Thyroid gland (tissue), 4 donors: ENCODE measurements around the gene DPP6. TPM values are rescaled to one million over a fixed set of nuclear protein-coding genes. Genes with fewer than 3 reads are reported as not detected.

Source experiments
- DNase-seq, 2 donors: peaks; one replicate each; pipeline ENCODE4 v3.0.0-alpha.2; 2019
- H3K27ac ChIP-seq, 3 donors: fragments of 200-600 bp; sonication (generic); 1 replicate in 2 of 3; 2 replicates in 1 of 3; pipeline ENCODE4 v1.5.1; 2016 to 2019; ENCODE audit warnings: mild to moderate bottlenecking in 1 of 3, moderate library complexity in 1 of 3
- H3K27me3 ChIP-seq: fragments of 200-600 bp; sonication (generic); one replicate; pipeline ENCODE4 v1.5.1; 2019
- H3K36me3 ChIP-seq, 2 donors: fragments of 200-600 bp; sonication (generic); one replicate each; pipeline ENCODE4 v1.5.1; 2016 to 2019
- H3K4me1 ChIP-seq, 2 donors: fragments of 200-600 bp; sonication (generic); one replicate each; pipeline ENCODE4 v1.5.1; 2017 to 2019
- H3K4me3 ChIP-seq, 3 donors: fragments of 200-600 bp; sonication (generic); replicated peaks in 1 of 3; 1 replicate in 2 of 3; 2 replicates in 1 of 3; pipeline ENCODE4 v1.5.1; 2016; ENCODE audit warnings: mild to moderate bottlenecking in 1 of 3
- H3K9me3 ChIP-seq: fragments of 200-600 bp; sonication (generic); one replicate; pipeline ENCODE4 v1.5.1; 2017
- CTCF ChIP-seq, 6 experiments: fragments of 200-600 bp in 3 of 6; fragments of 450-650 bp in 3 of 6; sonication (generic) in 3 of 6; IDR thresholded peaks; one replicate each; pipeline ENCODE4 v1.5.1; 2016 to 2019; ENCODE audit warnings: antibody characterized with exemption in 6 of 6, mild to moderate bottlenecking in 2 of 6, inconsistent platforms in 1 of 6, moderate library complexity in 1 of 6
- POLR2A ChIP-seq, 2 donors: fragments of 450-650 bp; IDR thresholded peaks; one replicate each; pipeline ENCODE4 v1.6.1; 2017; ENCODE audit warnings: antibody characterized with exemption in 2 of 2, mild to moderate bottlenecking in 2 of 2, moderate library complexity in 1 of 2
- WGBS, 2 donors: methylation state at CpG; one replicate each; pipeline ENCODE4 v1.1.5; 2017; 5-methylcytosine and 5-hydroxymethylcytosine counted together
- intact Hi-C: fragments of 100-400 bp; cut with DNase I; formaldehyde crosslinking; loops from one replicate; pipeline ENCODE4 v1.15.1; 2023
- total RNA-seq, 4 donors: library from RNA; depleted of rRNA; stranded (reverse); fragments of >200 nt; gene quantifications; one replicate each; pipeline ENCODE4 v1.2.3, GENCODE V29; 2016

The DPP6 gene
- total RNA-seq, 4 donors from 2014 or later, result 50.7 to 97.7 (median 68.9) TPM

GRCh38 chr7:154748089-154748786, 696.0 kb downstream of the DPP6 start:
- no peaks in the 10 kb centered on the region for H3K9me3 ChIP-seq
- no peaks in the 10 kb centered on the region for H3K27me3 ChIP-seq
- H3K27ac ChIP-seq, result no peak overlapping the region
- no peak for DNase-seq
- H3K4me1 ChIP-seq, result no peaks in the 10 kb centered on the region
- H3K36me3 ChIP-seq, result no peaks in the 10 kb centered on the region
- WGBS, 2 donors, result 92 to 93% methylated on average over 25 to 26 of the region's 26 CpGs
- H3K4me3 ChIP-seq, result no peak overlapping the region
- no peak for TF ChIP-seq POLR2A (IDR thresholded peaks at IDR 0.05)
- TF ChIP-seq CTCF (IDR thresholded peaks at IDR 0.05), result no peak
- intact Hi-C loops, result no loop called here

GRCh38 chr7:154750353-154750801, 698.2 kb downstream of the DPP6 start:
- Histone ChIP-seq H3K4me1 (no peaks in the 10 kb centered on the region), H3K9me3 (no peaks in the 10 kb centered on the region), H3K27ac (no peak overlapping the region), H3K27me3 (no peaks in the 10 kb centered on the region), H3K4me3 (no peak overlapping the region), H3K36me3 (no peaks in the 10 kb centered on the region)
- 88 to 95% methylated on average over 27 of the region's 27 CpGs for WGBS, 2 donors
- DNase-seq, result no peak
- intact Hi-C loops, result no loop called here
- no peak for TF ChIP-seq CTCF (IDR thresholded peaks at IDR 0.05)
- no peak for TF ChIP-seq POLR2A (IDR thresholded peaks at IDR 0.05)

- intact Hi-C loops, result no loop called here
- no peak for TF ChIP-seq CTCF (IDR thresholded peaks at IDR 0.05)
- no peak for TF ChIP-seq POLR2A (IDR thresholded peaks at IDR 0.05)
- H3K27ac ChIP-seq, result no peak overlapping the region
- no peaks in the 10 kb centered on the region for H3K36me3 ChIP-seq
- no peak overlapping the region for H3K4me3 ChIP-seq
- H3K27me3 ChIP-seq, result no peaks in the 10 kb centered on the region
- no peaks in the 10 kb centered on the region for H3K9me3 ChIP-seq
- DNase-seq, result no peak
- no peaks in the 10 kb centered on the region for H3K4me1 ChIP-seq
- WGBS, 2 donors, result 95 to 98% methylated on average over 12 of the region's 12 CpGs
Measured at GRCh38 chr7:154753226-154753625, 701.0 kb downstream of the DPP6 start.

GRCh38 chr7:154757756-154758155, 705.6 kb downstream of the DPP6 start:
- no peaks in the 10 kb centered on the region for H3K36me3 ChIP-seq
- no peak for DNase-seq
- WGBS, 2 donors, result 92 to 94% methylated on average over 13 of the region's 13 CpGs
- H3K9me3 ChIP-seq, result no peaks in the 10 kb centered on the region
- H3K4me1 ChIP-seq, result no peaks in the 10 kb centered on the region
- no peaks in the 10 kb centered on the region for H3K27me3 ChIP-seq
- no peak for TF ChIP-seq CTCF (IDR thresholded peaks at IDR 0.05)
- no peak for TF ChIP-seq POLR2A (IDR thresholded peaks at IDR 0.05)
- intact Hi-C loops, result no loop called here
- H3K27ac ChIP-seq, result no peak overlapping the region
- no peak overlapping the region for H3K4me3 ChIP-seq

GRCh38 chr7:154759989-154760388, 707.8 kb downstream of the DPP6 start:
- no peak for DNase-seq
- Histone ChIP-seq H3K9me3 (no peaks in the 10 kb centered on the region), H3K4me3 (no peak overlapping the region), H3K4me1 (no peaks in the 10 kb centered on the region), H3K36me3 (no peaks in the 10 kb centered on the region), H3K27me3 (no peaks in the 10 kb centered on the region), H3K27ac (no peak overlapping the region)
- WGBS, 2 donors, result 90 to 94% methylated on average over 6 of the region's 6 CpGs
- intact Hi-C loops, result no loop called here
- TF ChIP-seq POLR2A (IDR thresholded peaks at IDR 0.05) (no peak), CTCF (IDR thresholded peaks at IDR 0.05) (no peak)
